K562 (cell line): Measurements from ENCODE around the gene YIPF5. TPM values are rescaled to one million over a fixed set of nuclear protein-coding genes. Genes with fewer than 3 reads are reported as not detected.

ENCODE experiments used
- ATAC-seq: fragments of 200-7000 bp; cut with Tn5 transposase; 3 replicates; pipeline ENCODE4 v1.9.1; 2020; ENCODE audit warnings: moderate library complexity
- BruUV-seq: library from RNA; stranded (reverse); fragments of 400-500 nt; replicated peaks from 2 replicates; lab custom pipeline; 2021; lab: Mats Ljungman, UMichigan
- CTCF ChIA-PET: fragments of 300-600 bp; formaldehyde crosslinking; extraction: SDS; loops from one replicate; lab custom pipeline; 2021; ENCODE audit warnings: low intra/inter-chr PET ratio; lab: Yijun Ruan, JAX
- POLR2A ChIA-PET: fragments of 300-600, 350-650 bp; sonication (Branson Sonifier 250); formaldehyde crosslinking; extraction: SDS; loops from one replicate; lab custom pipeline; 2021; ENCODE audit warnings: antibody characterized with exemption, inconsistent platforms; lab: Yijun Ruan, JAX
- DNase-seq, 4 experiments: peaks; one replicate each; pipeline versions ENCODE4 v3.0.0 to v3.0.0-alpha.2; 2011 to 2018; ENCODE audit warnings: low spot score in 3 of 4, mixed read lengths in 3 of 4; ENCODE audit errors: extremely low read depth in 1 of 4
- FAIRE-seq: peaks from 2 replicates; lab custom pipeline; 2011; peaks lifted over from hg19 to GRCh38; lab: Jason Lieb, UNC
- H2AFZ ChIP-seq: 2 replicates; pipeline ENCODE4 v1.6.0; 2011; ENCODE audit warnings: low read depth, low read length, control low read depth, inconsistent platforms
- H3K27ac ChIP-seq: fragments of 200-600 bp; 3 replicates; pipeline ENCODE4 v1.8.0; 2011; ENCODE audit warnings: low read depth, mild to moderate bottlenecking, control low read depth, inconsistent platforms, low read length, moderate library complexity, mixed read lengths; ENCODE audit errors: extremely low read depth
- H3K27me3 ChIP-seq, 2 experiments: fragments of 300-600 bp in 1 of 2; 2 replicates in 1 of 2; 3 replicates in 1 of 2; pipeline versions ENCODE4 v1.6.0 to v1.8.0; 2011; ENCODE audit warnings: inconsistent platforms in 2 of 2, low read length in 2 of 2, mild to moderate bottlenecking in 1 of 2, mixed read lengths in 1 of 2, moderate library complexity in 1 of 2; ENCODE audit not compliant: control insufficient read depth in 2 of 2, insufficient read depth in 2 of 2
- H3K36me3 ChIP-seq: fragments of 300-600 bp; 3 replicates; pipeline ENCODE4 v1.8.0; 2011; ENCODE audit warnings: mild to moderate bottlenecking, low read length, inconsistent platforms; ENCODE audit not compliant: control insufficient read depth, insufficient read depth
- H3K4me1 ChIP-seq, 2 experiments: fragments of 200-600 bp in 1 of 2; replicated peaks in 1 of 2; 2 replicates in 1 of 2; 3 replicates in 1 of 2; pipeline versions ENCODE4 v1.5.1 to v1.8.0; 2011; ENCODE audit warnings: inconsistent platforms in 2 of 2, low read length in 2 of 2, mild to moderate bottlenecking in 1 of 2, mixed read lengths in 1 of 2, moderate library complexity in 1 of 2; ENCODE audit not compliant: control insufficient read depth in 2 of 2, insufficient read depth in 2 of 2
- H3K4me2 ChIP-seq: 2 replicates; pipeline ENCODE4 v1.6.1; 2011; ENCODE audit warnings: low read length, control low read depth, inconsistent platforms, mixed read lengths; ENCODE audit not compliant: insufficient read depth
- H3K4me3 ChIP-seq: fragments of 200-600 bp; sonication (generic), shearing (Covaris generic); 2 replicates; pipeline ENCODE4 v1.5.1; 2016; ENCODE audit warnings: control low read depth, inconsistent platforms
- H3K79me2 ChIP-seq: fragments of 200-600 bp; 3 replicates; pipeline ENCODE4 v1.8.0; 2011; ENCODE audit warnings: low read length, inconsistent platforms; ENCODE audit not compliant: control insufficient read depth, insufficient read depth
- H3K9ac ChIP-seq, 2 experiments: 2 replicates each; pipeline versions ENCODE4 v1.6.0 to v1.6.1; 2011; ENCODE audit warnings: low read depth in 2 of 2, low read length in 2 of 2, control low read depth in 1 of 2, inconsistent platforms in 1 of 2, mild to moderate bottlenecking in 1 of 2, mixed read lengths in 1 of 2; ENCODE audit not compliant: insufficient read depth in 1 of 2
- H3K9me1 ChIP-seq: one replicate; pipeline ENCODE4 v1.6.0; 2011; ENCODE audit warnings: inconsistent platforms, mild to moderate bottlenecking, low read length, moderate library complexity; ENCODE audit not compliant: control insufficient read depth, insufficient read depth
- H3K9me3 ChIP-seq: replicated peaks from 2 replicates; pipeline ENCODE4 v1.5.1; 2011; ENCODE audit warnings: low read depth, low read length, inconsistent platforms; ENCODE audit not compliant: control insufficient read depth, insufficient read depth
- H4K20me1 ChIP-seq: replicated peaks from 2 replicates; pipeline ENCODE4 v1.6.1; 2011; ENCODE audit warnings: low read length, inconsistent platforms, mixed read lengths; ENCODE audit not compliant: control insufficient read depth, insufficient read depth
- BCL6 ChIP-seq: fragments of 250-450 bp; sonication (Bioruptor Pico); IDR thresholded peaks from 2 replicates; pipeline ENCODE4 v1.4.0; 2020
- ETV5 ChIP-seq: sonication (generic); formaldehyde crosslinking; IDR thresholded peaks from 2 replicates; pipeline ENCODE4 v1.4.0; 2020; ENCODE audit warnings: low read depth, mild to moderate bottlenecking, missing genetic modification reagents
- KDM5B ChIP-seq: fragments of 200-600 bp; sonication (generic); IDR thresholded peaks from 2 replicates; pipeline ENCODE4 v1.6.1; 2012; ENCODE audit warnings: low read depth, mild to moderate bottlenecking, moderate library complexity, low read length, control low read depth, inconsistent platforms; ENCODE audit not compliant: insufficient replicate concordance
- MCM2 ChIP-seq: fragments of 450-650 bp; IDR thresholded peaks from 2 replicates; pipeline ENCODE4 v1.6.1; 2017; ENCODE audit warnings: low read depth, mild to moderate bottlenecking
- NEUROD1 ChIP-seq: fragments of 150-350 bp; IDR thresholded peaks from 2 replicates; pipeline ENCODE4 v1.6.1; 2014; ENCODE audit warnings: borderline replicate concordance, low read length, low read depth; ENCODE audit not compliant: partially characterized antibody
- NR4A1 ChIP-seq, 2 experiments: fragments of 250-450 bp in 1 of 2; fragments of 450-650 bp in 1 of 2; sonication (Bioruptor Pico) in 1 of 2; IDR thresholded peaks; 2 replicates each; pipeline versions ENCODE4 v1.4.0 to v1.6.1; 2016 to 2020; ENCODE audit warnings: mild to moderate bottlenecking in 2 of 2, missing compliant biosample characterization in 1 of 2, missing genetic modification characterization in 1 of 2, moderate library complexity in 1 of 2
- ZNF134 ChIP-seq: fragments of 250-450 bp; sonication (Bioruptor Pico); conservative IDR thresholded peaks from 2 replicates; pipeline ENCODE4 v1.4.0; 2020
- ZSCAN29 ChIP-seq: fragments of 450-650 bp; IDR thresholded peaks from 2 replicates; pipeline ENCODE4 v1.6.1; 2017
- WGBS: fragments of 100-300 bp; shearing (Covaris generic); methylation state at CpG from one replicate; pipeline ENCODE4 v1.1.6; 2016; ENCODE audit warnings: low coverage, mixed read lengths; ENCODE audit not compliant: insufficient coverage; ENCODE audit errors: missing lambda C conversion rate; 5-methylcytosine and 5-hydroxymethylcytosine counted together
- in situ Hi-C: fragments of 300-500 bp; cut with MboI; formaldehyde crosslinking; loops from 4 replicates; pipeline ENCODE4 v1.15.0; 2018; ENCODE audit warnings: inconsistent platforms, mixed read lengths
- intact Hi-C: fragments of 100-400 bp; cut with micrococcal nuclease; formaldehyde crosslinking; loops from 2 replicates; pipeline ENCODE4 v1.14.2; 2022
- polyA plus RNA-seq, 8 experiments: library from polyadenylated mRNA; depleted of rRNA in 4 of 8; stranded (reverse) in 5 of 8; unstranded in 3 of 8; fragments of >200 nt; fragmentation: Nextera tagmentation in 2 of 8; fragmentation: Illumina TruSeq in 1 of 8; extraction: Ambion mirVana in 2 of 8; extraction: Trizol in 1 of 8; gene quantifications; 2 replicates each; pipeline versions ENCODE4 v1.2.1 to v1.2.3, GENCODE V29; 2011 to 2014; ENCODE audit warnings: inconsistent platforms in 1 of 8, missing spikeins in 1 of 8
- total RNA-seq, 7 experiments: library from RNA; depleted of rRNA in 6 of 7; stranded (reverse); fragments of >200 nt in 6 of 7; fragmentation: Illumina TruSeq in 2 of 7; extraction: Trizol in 2 of 7; gene quantifications; 2 replicates each; pipeline versions ENCODE4 v1.2.1 to v1.2.3, GENCODE V29; 2011 to 2021; ENCODE audit warnings: low replicate concordance in 1 of 7

YIPF5 gene
- total and polyA plus RNA-seq, 9 of the 15 experiments (the other 6 are each of a cell fraction or from before 2014, with no cell fraction given): 12.1 to 52.9 (median 33.7) TPM

DNA sequence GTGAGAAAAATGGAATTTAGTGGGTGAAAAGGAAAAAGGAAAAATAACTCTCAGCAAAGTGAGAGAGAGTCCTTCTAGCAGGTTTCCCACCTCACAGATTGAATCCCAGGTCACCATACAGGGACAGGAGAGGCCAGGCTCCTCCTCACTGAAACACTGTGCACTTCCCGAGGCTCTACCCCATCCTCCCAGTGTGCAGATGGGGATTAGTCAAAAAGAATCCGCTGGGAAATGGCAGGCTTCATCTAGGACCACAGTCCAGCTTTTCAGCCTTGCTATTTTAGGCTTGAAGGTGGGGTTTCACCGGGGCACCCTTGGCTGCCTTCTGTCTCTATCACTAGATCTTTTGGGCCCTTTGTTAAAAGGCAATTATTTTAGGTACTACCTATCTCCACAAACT lies 47.8 kb downstream of the YIPF5 start:
- DNase-seq (no peak), ATAC-seq (no peak), FAIRE-seq (no peak)
- WGBS: 4% methylated on average over 3 of the region's 3 CpGs
- Histone ChIP-seq H3K9me1 (no peaks in the 10 kb centered on the region), H3K27ac (no peak overlapping the region), H4K20me1 (no peaks in the 10 kb centered on the region), H2AFZ (no peak overlapping the region), H3K9me3 (no peaks in the 10 kb centered on the region), H3K4me2 (no peak overlapping the region), H3K4me1 (no peaks in the 10 kb centered on the region), H3K27me3 (no peaks in the 10 kb centered on the region), H3K4me3 (no peak overlapping the region), H3K36me3 (no peaks in the 10 kb centered on the region), H3K9ac (no peak overlapping the region), H3K79me2 (no peaks in the 10 kb centered on the region)
- ChIA-PET CTCF (no interaction called here), POLR2A (no interaction called here)
- no TSS peak for BruUV-seq
- no peak for TF ChIP-seq BCL6 (CRISPR knock-in tag)
- no peak for TF ChIP-seq NR4A1 (CRISPR knock-in tag; IDR thresholded peaks at IDR 0.05)
- no peak for TF ChIP-seq NR4A1 (tag; IDR thresholded peaks at IDR 0.05)
- TF ChIP-seq MCM2: no peak
- TF ChIP-seq ETV5: no peak
- TF ChIP-seq NEUROD1: no peak
- TF ChIP-seq ZSCAN29: no peak
- no peak for TF ChIP-seq KDM5B
- in situ Hi-C loops: no loop called here
- intact Hi-C loops: no loop called here

DNA sequence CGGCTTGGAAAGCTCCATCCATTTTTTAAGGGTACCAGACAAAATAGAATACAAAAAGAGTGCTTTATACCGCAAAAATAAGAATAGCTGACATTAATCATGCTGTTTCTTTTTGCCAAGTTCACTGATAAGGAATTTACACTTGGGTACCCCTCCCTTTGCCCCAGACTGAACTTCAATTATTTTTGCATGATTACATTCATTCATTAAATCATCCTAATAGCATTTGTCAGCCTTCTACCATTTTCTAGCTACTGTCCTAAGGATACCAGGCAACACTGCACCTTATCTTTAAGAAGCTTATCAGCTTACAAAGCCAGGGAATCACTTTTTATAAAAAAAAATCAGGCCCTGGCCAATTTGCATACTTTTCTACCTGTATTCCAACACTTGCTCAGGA lies 48.4 kb downstream of the YIPF5 start:
- DNase-seq: no peak
- no peak overlapping the region for H2AFZ ChIP-seq
- TF ChIP-seq ZNF134 (CRISPR knock-in tag): no peak
- H3K36me3 ChIP-seq: no peaks in the 10 kb centered on the region
- POLR2A ChIA-PET: no interaction called here
- no peaks in the 10 kb centered on the region for H3K9me3 ChIP-seq
- H3K4me2 ChIP-seq: no peak overlapping the region
- H3K4me3 ChIP-seq: no peak overlapping the region
- no TSS peak for BruUV-seq
- intact Hi-C loops (no loop called here), in situ Hi-C loops (no loop called here)
- CTCF ChIA-PET: no interaction called here
- WGBS: 4% methylated on average over 2 of the region's 2 CpGs
- H3K4me1 ChIP-seq: no peaks in the 10 kb centered on the region
- H3K79me2 ChIP-seq: no peaks in the 10 kb centered on the region
- no peaks in the 10 kb centered on the region for H3K27me3 ChIP-seq
- FAIRE-seq: no peak
- H3K9me1 ChIP-seq: no peaks in the 10 kb centered on the region
- H4K20me1 ChIP-seq: no peaks in the 10 kb centered on the region
- ATAC-seq: no peak
- no peak overlapping the region for H3K27ac ChIP-seq
- no peak overlapping the region for H3K9ac ChIP-seq
